H1 (cell line): Measurements from ENCODE around the gene ZMYM4. TPM values are rescaled to one million over a fixed set of nuclear protein-coding genes. Genes with fewer than 3 reads are reported as not detected.

Experiments
- CTCF ChIA-PET: fragments of 300-600 bp; sonication (Branson Sonifier 250); formaldehyde crosslinking; loops from one replicate; lab custom pipeline; 2021; ENCODE audit not compliant: partially characterized antibody; lab: Charles Lee
- POLR2A ChIA-PET: fragments of 300-600 bp; sonication (Branson Sonifier 250); formaldehyde crosslinking; loops from one replicate; lab custom pipeline; 2021; ENCODE audit warnings: inconsistent platforms; ENCODE audit not compliant: partially characterized antibody; lab: Charles Lee
- DNase-seq, 2 experiments: peaks; one replicate each; pipeline versions ENCODE4 v3.0.0 to v3.0.0-alpha.2; 2010 to 2022; ENCODE audit warnings: low spot score in 2 of 2, low read depth in 1 of 2, mixed read lengths in 1 of 2
- FAIRE-seq: peaks from 2 replicates; lab custom pipeline; 2011; peaks lifted over from hg19 to GRCh38; lab: Jason Lieb, UNC
- H2AFZ ChIP-seq: 2 replicates; pipeline ENCODE4 v1.8.1; 2012; ENCODE audit warnings: low read length, inconsistent platforms
- H2AK5ac ChIP-seq: 2 replicates; pipeline ENCODE4 v1.6.1; 2013; ENCODE audit warnings: low read depth, low read length
- H2BK120ac ChIP-seq: replicated peaks from 2 replicates; pipeline ENCODE3; 2013; ENCODE audit warnings: low read depth, low read length, inconsistent platforms
- H2BK12ac ChIP-seq: 2 replicates; pipeline ENCODE4 v1.6.1; 2013; ENCODE audit warnings: low read depth, low read length
- H2BK15ac ChIP-seq: 2 replicates; pipeline ENCODE4 v1.6.1; 2013; ENCODE audit warnings: low read length
- H2BK20ac ChIP-seq: 2 replicates; pipeline ENCODE4 v1.6.1; 2013; ENCODE audit warnings: low read length
- H2BK5ac ChIP-seq: 2 replicates; pipeline ENCODE4 v1.6.1; 2013; ENCODE audit warnings: low read depth, low read length
- H3K14ac ChIP-seq: 2 replicates; pipeline ENCODE4 v1.6.1; 2013; ENCODE audit warnings: inconsistent platforms; ENCODE audit not compliant: insufficient read length
- H3K18ac ChIP-seq: 2 replicates; pipeline ENCODE4 v1.6.1; 2013; ENCODE audit warnings: low read length; ENCODE audit errors: extremely low read depth
- H3K23ac ChIP-seq: 2 replicates; pipeline ENCODE4 v1.6.1; 2013; ENCODE audit warnings: inconsistent platforms; ENCODE audit not compliant: insufficient read length
- H3K23me2 ChIP-seq: 2 replicates; pipeline ENCODE4 v1.6.1; 2013; ENCODE audit warnings: low read depth, low read length
- H3K27ac ChIP-seq: 2 replicates; pipeline ENCODE4 v1.6.1; 2011; ENCODE audit warnings: low read depth, low read length, inconsistent platforms
- H3K27me3 ChIP-seq, 4 experiments: replicated peaks in 1 of 4; 1 replicate in 1 of 4; 2 replicates in 3 of 4; pipeline versions ENCODE4 v1.6.1 to v1.8.1; 2011 to 2013; ENCODE audit warnings: low read length in 3 of 4, mild to moderate bottlenecking in 3 of 4, inconsistent platforms in 2 of 4, mixed read lengths in 2 of 4, moderate library complexity in 1 of 4; ENCODE audit not compliant: control insufficient read depth in 3 of 4, insufficient read depth in 3 of 4; ENCODE audit errors: extremely low read depth in 1 of 4
- H3K36me3 ChIP-seq, 4 experiments: 2 replicates each; pipeline versions ENCODE4 v1.6.1 to v1.8.1; 2011 to 2013; ENCODE audit warnings: mild to moderate bottlenecking in 4 of 4, low read length in 3 of 4, moderate library complexity in 2 of 4, control low read depth in 1 of 4, inconsistent platforms in 1 of 4; ENCODE audit not compliant: insufficient read depth in 4 of 4, control insufficient read depth in 2 of 4
- H3K4ac ChIP-seq: replicated peaks from 2 replicates; pipeline ENCODE3; 2013; ENCODE audit warnings: low read length, low read depth, mixed read lengths, inconsistent platforms; ENCODE audit not compliant: insufficient read length
- H3K4me1 ChIP-seq, 4 experiments: replicated peaks in 1 of 4; 1 replicate in 1 of 4; 2 replicates in 3 of 4; pipeline versions ENCODE4 v1.6.1 to v1.8.1; 2011 to 2013; ENCODE audit warnings: low read length in 3 of 4, inconsistent platforms in 2 of 4, mixed read lengths in 1 of 4; ENCODE audit not compliant: insufficient read depth in 4 of 4, control insufficient read depth in 3 of 4
- H3K4me2 ChIP-seq, 2 experiments: 2 replicates each; pipeline versions ENCODE4 v1.6.1 to v1.8.1; 2011 to 2013; ENCODE audit warnings: low read depth in 2 of 2, low read length in 2 of 2, control low read depth in 1 of 2, inconsistent platforms in 1 of 2, mild to moderate bottlenecking in 1 of 2; ENCODE audit not compliant: insufficient read depth in 1 of 2
- H3K4me3 ChIP-seq, 4 experiments: fragments of 200-600, 300-600 bp in 1 of 4; sonication (generic), shearing (Covaris generic), sonication (Bioruptor Twin) in 1 of 4; 2 replicates each; pipeline versions ENCODE4 v1.5.1 to v1.8.1; 2011 to 2016; ENCODE audit warnings: low read length in 4 of 4, low read depth in 3 of 4, control low read depth in 2 of 4, inconsistent platforms in 2 of 4, mild to moderate bottlenecking in 2 of 4, mixed read lengths in 1 of 4, moderate library complexity in 1 of 4; ENCODE audit not compliant: insufficient read depth in 2 of 4; ENCODE audit errors: extremely low read depth in 1 of 4
- H3K56ac ChIP-seq: replicated peaks from 2 replicates; pipeline ENCODE3; 2013; ENCODE audit warnings: low read depth, mild to moderate bottlenecking, mixed read lengths, low read length, inconsistent platforms; ENCODE audit not compliant: insufficient read length
- H3K79me1 ChIP-seq: 2 replicates; pipeline ENCODE4 v1.6.1; 2013; ENCODE audit warnings: low read depth, low read length, control low read depth
- H3K79me2 ChIP-seq, 2 experiments: 2 replicates each; pipeline versions ENCODE4 v1.6.1 to v1.8.1; 2012 to 2013; ENCODE audit warnings: low read length in 2 of 2, mild to moderate bottlenecking in 2 of 2, inconsistent platforms in 1 of 2; ENCODE audit not compliant: insufficient read depth in 2 of 2, control insufficient read depth in 1 of 2
- H3K9ac ChIP-seq, 4 experiments: replicated peaks in 1 of 4; 1 replicate in 1 of 4; 2 replicates in 3 of 4; pipeline versions ENCODE4 v1.6.1 to v1.8.1; 2011 to 2013; ENCODE audit warnings: low read depth in 3 of 4, low read length in 3 of 4, control low read depth in 2 of 4, mild to moderate bottlenecking in 2 of 4, moderate library complexity in 2 of 4, inconsistent platforms in 1 of 4; ENCODE audit errors: extremely low read depth in 1 of 4
- H3K9me3 ChIP-seq, 2 experiments: 2 replicates each; pipeline versions ENCODE4 v1.6.1 to v1.8.1; 2012 to 2013; ENCODE audit warnings: mild to moderate bottlenecking in 2 of 2, moderate library complexity in 2 of 2, control low read depth in 1 of 2, inconsistent platforms in 1 of 2, low read depth in 1 of 2, low read length in 1 of 2, mixed read lengths in 1 of 2; ENCODE audit not compliant: insufficient read depth in 2 of 2
- H4K20me1 ChIP-seq, 2 experiments: replicated peaks in 1 of 2; 2 replicates each; pipeline versions ENCODE3 to v1.8.1; 2011 to 2013; ENCODE audit warnings: inconsistent platforms in 2 of 2, low read length in 2 of 2, mild to moderate bottlenecking in 1 of 2; ENCODE audit not compliant: insufficient read depth in 2 of 2, control insufficient read depth in 1 of 2
- H4K5ac ChIP-seq: 2 replicates; pipeline ENCODE4 v1.6.1; 2013; ENCODE audit warnings: low read length, low read depth, mixed read lengths, inconsistent platforms; ENCODE audit not compliant: insufficient read length
- H4K8ac ChIP-seq: 2 replicates; pipeline ENCODE4 v1.8.0; 2013; ENCODE audit warnings: mild to moderate bottlenecking, moderate library complexity, low read length, inconsistent platforms; ENCODE audit not compliant: insufficient read depth; ENCODE audit errors: extremely low read depth
- H4K91ac ChIP-seq: replicated peaks from 2 replicates; pipeline ENCODE3; 2013; ENCODE audit warnings: low read length, mixed read lengths, inconsistent platforms; ENCODE audit not compliant: insufficient read length
- CBX5 ChIP-seq: fragments of 300-800, 300-1000 bp; sonication (generic); IDR thresholded peaks from 2 replicates; pipeline ENCODE4 v1.7.1; 2016; ENCODE audit warnings: antibody characterized with exemption, low read length, low read depth
- CHD1 ChIP-seq: IDR thresholded peaks from 2 replicates; pipeline ENCODE4 v1.6.1; 2012; ENCODE audit warnings: low read depth, low read length, improper control_type of control experiment
- E2F6 ChIP-seq: IDR thresholded peaks from 2 replicates; pipeline ENCODE4 v1.6.1; 2012; ENCODE audit warnings: inconsistent platforms
- EP300 ChIP-seq, 2 experiments: IDR thresholded peaks; 1 replicate in 1 of 2; 2 replicates in 1 of 2; pipeline ENCODE4 v1.6.1; 2011 to 2012; ENCODE audit warnings: low read depth in 2 of 2, low read length in 2 of 2, mild to moderate bottlenecking in 2 of 2, borderline replicate concordance in 1 of 2, inconsistent platforms in 1 of 2, moderate library complexity in 1 of 2
- JUN ChIP-seq: IDR thresholded peaks from 2 replicates; pipeline ENCODE4 v1.6.1; 2011; ENCODE audit warnings: low read depth, mild to moderate bottlenecking, improper control_type of control experiment, low read length
- POLR2AphosphoS5 ChIP-seq: IDR thresholded peaks from 2 replicates; pipeline ENCODE4 v1.6.1; 2011; ENCODE audit warnings: low read depth, low read length
- RAD21 ChIP-seq, 2 experiments: IDR thresholded peaks in 1 of 2; conservative IDR thresholded peaks in 1 of 2; 2 replicates each; pipeline ENCODE4 v1.6.1; 2011; ENCODE audit warnings: low read depth in 2 of 2, low read length in 2 of 2, improper control_type of control experiment in 1 of 2, inconsistent platforms in 1 of 2, mild to moderate bottlenecking in 1 of 2, moderate library complexity in 1 of 2
- SAP30 ChIP-seq: fragments of 300-600 bp; sonication (generic); IDR thresholded peaks from 2 replicates; pipeline ENCODE4 v1.7.1; 2012; ENCODE audit warnings: low read length, moderate library complexity, mild to moderate bottlenecking, inconsistent platforms; ENCODE audit not compliant: insufficient read depth, insufficient replicate concordance
- SP2 ChIP-seq: IDR thresholded peaks from 2 replicates; pipeline ENCODE4 v1.6.1; 2012; ENCODE audit warnings: mild to moderate bottlenecking, low read length, inconsistent platforms
- TAF1 ChIP-seq: IDR thresholded peaks from 2 replicates; pipeline ENCODE4 v1.6.1; 2011; ENCODE audit warnings: mild to moderate bottlenecking, low read depth, low read length
- TCF12 ChIP-seq: IDR thresholded peaks from 2 replicates; pipeline ENCODE4 v1.6.1; 2011; ENCODE audit warnings: low read depth, mild to moderate bottlenecking, low read length
- TEAD4 ChIP-seq: IDR thresholded peaks from 2 replicates; pipeline ENCODE4 v1.6.1; 2012; ENCODE audit warnings: low read depth, low read length, inconsistent platforms, mixed read lengths
- ZNF274 ChIP-seq: IDR thresholded peaks from 2 replicates; pipeline ENCODE4 v1.7.0; 2012; ENCODE audit warnings: low read length, borderline replicate concordance; ENCODE audit errors: extremely low read depth
- WGBS, 2 experiments: shearing (Covaris generic) in 1 of 2; methylation state at CpG; one replicate each; pipeline versions ENCODE4 v1.1.6 to v1.1.7; 2013 to 2015; ENCODE audit warnings: low lambda C conversion rate in 2 of 2, mixed read lengths in 2 of 2, inconsistent platforms in 1 of 2, low coverage in 1 of 2, missing lambda C conversion rate in 1 of 2; ENCODE audit not compliant: insufficient replicate concordance in 2 of 2, insufficient coverage in 1 of 2, insufficient read length in 1 of 2; ENCODE audit errors: extremely low coverage in 1 of 2, missing lambda C conversion rate in 1 of 2; 5-methylcytosine and 5-hydroxymethylcytosine counted together
- polyA plus RNA-seq, 7 experiments: library from polyadenylated mRNA; depleted of rRNA in 3 of 7; stranded (reverse) in 5 of 7; unstranded in 2 of 7; fragments of >200 nt in 5 of 7; fragments of 200-250 nt in 2 of 7; gene quantifications; 1 replicate in 5 of 7; 2 replicates in 1 of 7; 4 replicates in 1 of 7; pipeline versions ENCODE4 v1.2.1 to v1.2.3, GENCODE V29; 2011 to 2013; ENCODE audit warnings: missing spikeins in 2 of 7, mixed read lengths in 2 of 7
- total RNA-seq: library from RNA; stranded (reverse); fragmentation: NEBNext Ultra II Directional; extraction: Animal tissue kit (Norgen Biotek cat#: 25700); gene quantifications from 2 replicates; pipeline ENCODE4 v1.2.1, GENCODE V29; 2021

ZMYM4 gene
- total and polyA plus RNA-seq, 2 of the 8 experiments (the other 6 are each of a cell fraction or from before 2014, with no cell fraction given): 16.7 to 81.3 TPM

- Histone ChIP-seq H3K14ac (no peak overlapping the region), H3K56ac (no peak overlapping the region), H3K4me3 (no peak overlapping the region), H3K9ac (no peak overlapping the region), H4K5ac (no peak overlapping the region), H3K4me2 (no peak overlapping the region), H2BK20ac (no peak overlapping the region), H3K23ac (no peak overlapping the region), H3K36me3 (no peaks in the 10 kb centered on the region), H4K91ac (no peak overlapping the region), H4K20me1 (no peaks in the 10 kb centered on the region), H2AK5ac (no peak overlapping the region), H3K4me1 (no peaks in the 10 kb centered on the region), H2BK15ac (no peak overlapping the region), H4K8ac (no peak overlapping the region), H3K27ac (no peak overlapping the region), H3K18ac (no peak overlapping the region), H3K4ac (no peak overlapping the region), H3K27me3 (no peaks in the 10 kb centered on the region), H3K79me2 (no peaks in the 10 kb centered on the region), H3K9me3 (no peaks in the 10 kb centered on the region), H3K23me2 (no peaks in the 10 kb centered on the region), H2BK12ac (no peak overlapping the region), H3K79me1 (no peaks in the 10 kb centered on the region), H2AFZ (no peak overlapping the region), H2BK120ac (no peak overlapping the region), H2BK5ac (no peak overlapping the region)
- DNase-seq (no peak), FAIRE-seq (no peak)
- 85% methylated on average over 1 of the region's 1 CpG; no CpG with 5 or more reads in 1 of the 2 experiments for WGBS, 2 experiments
- ChIA-PET POLR2A (no interaction called here), CTCF (no interaction called here)
- TF ChIP-seq SAP30 (no peak), RAD21 (IDR thresholded peaks at IDR 0.05 in 1 of 2, conservative IDR thresholded peaks at IDR 0.05 in 1 of 2; ENCODE audit: low read depth in 2 of 2, low read length in 2 of 2) (no peak), TAF1 (no peak), ZNF274 (no peak), TCF12 (no peak), SP2 (no peak), EP300 (IDR thresholded peaks at IDR 0.05; ENCODE audit: borderline replicate concordance in 1 of 2, low read depth in 2 of 2, low read length in 2 of 2) (no peak), CHD1 (no peak), POLR2AphosphoS5 (no peak), JUN (no peak), E2F6 (no peak), TEAD4 (no peak), CBX5 (no peak)
Measured at GRCh38 chr1:35231287-35231686, 37.2 kb upstream of the ZMYM4 start.
